LHCN-M2 (cell line): ENCODE measurements around the gene PGM5. TPM values are rescaled to one million over a fixed set of nuclear protein-coding genes. Genes with fewer than 3 reads are reported as not detected.

Experiments
- DNase-seq: peaks from one replicate; pipeline ENCODE4 v3.0.0-alpha.2; 2012; ENCODE audit warnings: low read depth
- total RNA-seq: library from RNA; depleted of rRNA; stranded (reverse); fragments of >200 nt; gene quantifications from 2 replicates; pipeline ENCODE4 v1.2.3, GENCODE V29; 2014; rRNA removed

The PGM5 gene
- total RNA-seq, 1 experiment from 2014 or later, result not detected

DNA sequence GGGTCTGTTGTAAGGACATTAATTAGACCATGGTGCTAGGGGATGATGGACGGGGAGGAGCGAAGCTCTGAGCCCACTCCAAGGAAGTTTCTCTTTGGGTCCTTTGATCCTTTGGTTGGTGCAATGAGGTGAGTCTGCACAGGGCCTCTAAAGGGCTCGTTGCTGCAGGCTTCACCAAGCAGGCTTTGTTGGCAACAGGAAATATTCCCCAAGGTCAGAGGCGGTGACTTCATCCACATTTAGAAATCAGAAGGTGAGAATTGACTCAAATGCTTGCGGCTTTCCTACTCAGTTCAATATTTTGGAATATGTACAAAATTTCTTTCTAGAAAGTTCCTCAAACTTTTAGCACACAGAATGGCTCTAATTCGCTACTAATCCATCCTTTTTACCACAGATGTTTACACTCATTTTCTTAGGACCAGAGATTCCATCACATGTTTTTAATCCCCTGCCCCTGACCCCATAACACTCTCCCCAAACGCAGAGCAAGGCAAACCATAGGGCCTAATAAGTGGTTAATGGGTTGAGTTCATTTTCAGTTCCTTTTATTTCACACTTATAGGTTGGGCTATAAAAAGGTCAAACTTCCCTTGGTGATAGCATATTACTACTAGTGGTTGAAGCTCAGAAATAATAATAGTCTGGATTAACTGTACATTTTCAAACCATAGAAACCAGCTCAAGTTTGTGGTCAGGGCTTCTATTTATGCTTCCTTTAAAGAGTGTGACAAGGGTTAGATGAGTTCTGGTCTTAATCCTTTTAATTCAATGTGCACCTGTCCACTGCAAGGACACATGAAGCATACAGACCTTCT, 221.6 kb downstream of the PGM5 start:
- DNase-seq, result no peak

Other genes with a start within 250 kb of the PGM5 start
- gene ZNG1C, start 114.6 kb upstream of the PGM5 start, total RNA-seq, result 11.2 and 24.0 TPM in 2 replicates
- not detected in 2 replicates for gene FOXD4L3, start 53.7 kb upstream of the PGM5 start, total RNA-seq
- not detected in 2 replicates for gene TMEM252, start 184.3 kb downstream of the PGM5 start, total RNA-seq